ENCODE results near the gene ARHGEF38.
"Not testable (repeated sequence)": the region's sequence is repeated elsewhere in the genome, so short reads cannot be mapped to it uniquely, and the experiment has no call there.

ARHGEF38 gene

DNA sequence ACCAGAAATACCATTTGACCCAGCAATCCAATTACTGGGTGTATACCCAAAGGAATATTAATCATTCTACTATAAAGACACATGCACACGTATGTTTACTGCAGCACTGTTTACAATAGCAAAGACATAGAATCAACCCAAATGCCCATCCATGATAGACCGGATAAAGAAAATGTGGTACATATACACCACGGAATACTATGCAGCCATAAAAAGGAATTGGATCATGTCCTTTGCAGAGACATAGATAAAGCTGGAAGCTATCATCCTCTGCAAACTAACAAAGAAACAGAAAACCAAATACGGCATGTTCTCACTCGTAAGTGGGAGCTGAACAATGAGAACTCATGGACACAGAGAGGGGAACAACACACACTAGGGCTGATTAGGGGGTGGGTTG lies 57.4 kb downstream of the ARHGEF38 start:
- H4K8ac ChIP-seq (ENCODE audit: low read length) = not testable (repeated sequence)
- WGBS = 94% methylated on average over 5 of the region's 5 CpGs

GRCh38 chr4:105613306-105613705 lies 60.9 kb downstream of the ARHGEF38 start:
- no peak for DNase-seq
- Histone ChIP-seq H2BK12ac (ENCODE audit: low read length in 2 of 2) (no peak overlapping the region), H2BK5ac (ENCODE audit: low read depth, low read length, poor library complexity, severe bottlenecking) (no peak overlapping the region), H3K9me3 (ENCODE audit: control insufficient read depth, low read length) (peaks cover 5% of the 10 kb centered on the region), H3K27ac (ENCODE audit: low read length, poor library complexity, severe bottlenecking) (no peak overlapping the region), H3K27me3 (ENCODE audit: control insufficient read depth in 1 of 2, insufficient read depth in 1 of 2, low read length in 2 of 2) (no peaks in the 10 kb centered on the region), H3K18ac (ENCODE audit: low read depth in 1 of 2, low read length in 2 of 2) (no peak overlapping the region), H2BK120ac (ENCODE audit: low read depth, low read length) (no peak overlapping the region), H3K79me1 (replicated peaks; ENCODE audit: low read length, poor library complexity, severe bottlenecking) (no peaks in the 10 kb centered on the region), H3K14ac (ENCODE audit: low read length in 2 of 2) (no peak overlapping the region), H4K8ac (ENCODE audit: low read length) (no peak overlapping the region), H4K91ac (ENCODE audit: low read length) (no peak overlapping the region), H2AK5ac (ENCODE audit: low read length, severe bottlenecking) (no peak overlapping the region), H3K36me3 (ENCODE audit: control insufficient read depth in 1 of 2, insufficient read depth in 2 of 2, low read depth in 1 of 2, low read length in 2 of 2) (no peaks in the 10 kb centered on the region), H3K4me3 (ENCODE audit: insufficient read depth in 1 of 2, low read depth in 1 of 2, low read length in 2 of 2) (no peak overlapping the region), H2AFZ (ENCODE audit: low read depth, low read length) (no peak overlapping the region), H3K9ac (ENCODE audit: low read length) (no peak overlapping the region), H3K4me2 (ENCODE audit: low read length, poor library complexity, severe bottlenecking) (no peak overlapping the region), H3K4me1 (ENCODE audit: control insufficient read depth, insufficient read depth, low read depth, low read length) (no peaks in the 10 kb centered on the region), H2BK15ac (ENCODE audit: low read depth, poor library complexity, severe bottlenecking) (no peak overlapping the region), H3K23ac (ENCODE audit: low read length in 2 of 2) (no peak overlapping the region), H3K4ac (ENCODE audit: low read depth in 1 of 2, low read length in 2 of 2) (no peak overlapping the region)
- WGBS = 91% methylated on average over 4 of the region's 4 CpGs

More for the DNA sequence above, 57.4 kb downstream of the ARHGEF38 start:
- H2BK5ac ChIP-seq (ENCODE audit: low read depth, low read length, poor library complexity, severe bottlenecking); H3K14ac ChIP-seq (ENCODE audit: low read length in 2 of 2); H2BK15ac ChIP-seq (ENCODE audit: low read depth, poor library complexity, severe bottlenecking); H2BK120ac ChIP-seq (ENCODE audit: low read depth, low read length); H2AK5ac ChIP-seq (ENCODE audit: low read length, severe bottlenecking); H3K9ac ChIP-seq (ENCODE audit: low read length); H4K91ac ChIP-seq (ENCODE audit: low read length); H3K36me3 ChIP-seq (ENCODE audit: control insufficient read depth in 1 of 2, insufficient read depth in 2 of 2, low read depth in 1 of 2, low read length in 2 of 2); H2AFZ ChIP-seq (ENCODE audit: low read depth, low read length); H3K4me1 ChIP-seq (ENCODE audit: control insufficient read depth, insufficient read depth, low read depth, low read length); H3K9me3 ChIP-seq (ENCODE audit: control insufficient read depth, low read length); H3K4me3 ChIP-seq (ENCODE audit: insufficient read depth in 1 of 2, low read depth in 1 of 2, low read length in 2 of 2); H3K27me3 ChIP-seq (ENCODE audit: control insufficient read depth in 1 of 2, insufficient read depth in 1 of 2, low read length in 2 of 2); H3K4me2 ChIP-seq (ENCODE audit: low read length, poor library complexity, severe bottlenecking); H3K23ac ChIP-seq (ENCODE audit: low read length in 2 of 2); H3K27ac ChIP-seq (ENCODE audit: low read length, poor library complexity, severe bottlenecking); DNase-seq; H3K18ac ChIP-seq (ENCODE audit: low read depth in 1 of 2, low read length in 2 of 2); H2BK12ac ChIP-seq (ENCODE audit: low read length in 2 of 2); H3K79me1 ChIP-seq (replicated peaks; ENCODE audit: low read length, poor library complexity, severe bottlenecking); H3K4ac ChIP-seq (ENCODE audit: low read depth in 1 of 2, low read length in 2 of 2): not testable (repeated sequence)

DNA sequence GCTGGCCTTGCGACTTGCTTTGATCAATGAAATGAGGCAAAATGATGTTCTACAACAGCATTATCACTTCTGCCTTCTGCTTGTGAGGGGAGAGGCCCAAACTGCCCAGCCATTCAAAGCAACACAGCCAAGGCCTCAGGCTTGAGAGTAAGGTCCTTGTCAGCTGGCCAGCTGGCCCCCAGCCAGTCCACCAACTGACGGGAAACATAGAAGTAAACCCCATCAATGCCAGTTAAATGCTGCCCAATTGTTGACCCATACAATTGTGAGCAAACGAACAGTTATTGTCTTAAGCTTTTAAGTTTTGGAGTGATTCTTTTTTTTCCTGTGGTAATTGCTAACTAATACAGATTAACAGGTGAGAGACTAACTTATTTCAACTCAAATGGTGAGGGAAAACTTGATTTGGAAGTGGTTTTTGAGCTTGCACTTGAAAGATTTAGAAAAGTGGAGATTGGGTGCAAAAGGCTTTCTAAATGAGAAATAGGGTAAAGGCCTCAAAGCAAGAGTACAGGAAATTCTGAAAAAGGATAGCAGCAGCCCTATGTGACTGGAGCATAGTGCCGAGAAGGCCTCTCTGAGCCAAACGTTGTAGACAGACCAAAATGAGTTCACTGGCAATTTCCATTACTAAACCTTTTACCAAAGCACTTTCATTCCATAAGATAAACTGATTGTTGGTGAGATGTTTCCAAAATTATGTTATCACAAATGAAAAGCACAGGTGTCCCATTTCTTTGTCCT lies 66.9 kb downstream of the ARHGEF38 start:
- H2AK5ac ChIP-seq (ENCODE audit: low read length, severe bottlenecking) = no peak overlapping the region
- H3K4ac ChIP-seq (ENCODE audit: low read depth in 1 of 2, low read length in 2 of 2) = no peak overlapping the region
- H3K9ac ChIP-seq (ENCODE audit: low read length) = no peak overlapping the region
- no peak for DNase-seq
- no peaks in the 10 kb centered on the region for H3K36me3 ChIP-seq (ENCODE audit: control insufficient read depth in 1 of 2, insufficient read depth in 2 of 2, low read depth in 1 of 2, low read length in 2 of 2)
- no peaks in the 10 kb centered on the region for H3K79me1 ChIP-seq (replicated peaks; ENCODE audit: low read length, poor library complexity, severe bottlenecking)
- no peak overlapping the region for H4K8ac ChIP-seq (ENCODE audit: low read length)
- H2BK5ac ChIP-seq (ENCODE audit: low read depth, low read length, poor library complexity, severe bottlenecking) = no peak overlapping the region
- no peak overlapping the region for H2AFZ ChIP-seq (ENCODE audit: low read depth, low read length)
- no peak overlapping the region for H3K4me3 ChIP-seq (ENCODE audit: insufficient read depth in 1 of 2, low read depth in 1 of 2, low read length in 2 of 2)
- H3K4me1 ChIP-seq (ENCODE audit: control insufficient read depth, insufficient read depth, low read depth, low read length) = peaks cover 3% of the 10 kb centered on the region
- no peak overlapping the region for H2BK120ac ChIP-seq (ENCODE audit: low read depth, low read length)
- no peak overlapping the region for H3K14ac ChIP-seq (ENCODE audit: low read length in 2 of 2)
- no peak overlapping the region for H3K18ac ChIP-seq (ENCODE audit: low read depth in 1 of 2, low read length in 2 of 2)
- no peak overlapping the region for H2BK15ac ChIP-seq (ENCODE audit: low read depth, poor library complexity, severe bottlenecking)
- no peak overlapping the region for H3K23ac ChIP-seq (ENCODE audit: low read length in 2 of 2)
- no peak overlapping the region for H4K91ac ChIP-seq (ENCODE audit: low read length)
- no peak overlapping the region for H2BK12ac ChIP-seq (ENCODE audit: low read length in 2 of 2)
- H3K9me3 ChIP-seq (ENCODE audit: control insufficient read depth, low read length) = peaks cover 6% of the 10 kb centered on the region
- no peak overlapping the region for H3K27ac ChIP-seq (ENCODE audit: low read length, poor library complexity, severe bottlenecking)
- WGBS = 94% methylated on average over 2 of the region's 5 CpGs
- no peaks in the 10 kb centered on the region for H3K27me3 ChIP-seq (ENCODE audit: control insufficient read depth in 1 of 2, insufficient read depth in 1 of 2, low read length in 2 of 2)
- H3K4me2 ChIP-seq (ENCODE audit: low read length, poor library complexity, severe bottlenecking) = no peak overlapping the region

- H2BK5ac ChIP-seq (ENCODE audit: low read depth, low read length, poor library complexity, severe bottlenecking) = no peak overlapping the region
- H3K18ac ChIP-seq (ENCODE audit: low read depth in 1 of 2, low read length in 2 of 2) = no peak overlapping the region
- no peak overlapping the region for H2AK5ac ChIP-seq (ENCODE audit: low read length, severe bottlenecking)
- H3K14ac ChIP-seq (ENCODE audit: low read length in 2 of 2) = no peak overlapping the region
- H3K4ac ChIP-seq (ENCODE audit: low read depth in 1 of 2, low read length in 2 of 2) = no peak overlapping the region
- no peaks in the 10 kb centered on the region for H3K79me1 ChIP-seq (replicated peaks; ENCODE audit: low read length, poor library complexity, severe bottlenecking)
- no peak overlapping the region for H2BK12ac ChIP-seq (ENCODE audit: low read length in 2 of 2)
- no peak overlapping the region for H3K4me2 ChIP-seq (ENCODE audit: low read length, poor library complexity, severe bottlenecking)
- no peak overlapping the region for H4K91ac ChIP-seq (ENCODE audit: low read length)
- H3K36me3 ChIP-seq (ENCODE audit: control insufficient read depth in 1 of 2, insufficient read depth in 2 of 2, low read depth in 1 of 2, low read length in 2 of 2) = no peaks in the 10 kb centered on the region
- peak; percentile 82 for DNase-seq
- peaks cover 6% of the 10 kb centered on the region for H3K9me3 ChIP-seq (ENCODE audit: control insufficient read depth, low read length)
- H3K4me3 ChIP-seq (ENCODE audit: insufficient read depth in 1 of 2, low read depth in 1 of 2, low read length in 2 of 2) = no peak overlapping the region
- H2AFZ ChIP-seq (ENCODE audit: low read depth, low read length) = no peak overlapping the region
- H3K9ac ChIP-seq (ENCODE audit: low read length) = no peak overlapping the region
- H3K27ac ChIP-seq (ENCODE audit: low read length, poor library complexity, severe bottlenecking) = no peak overlapping the region
- WGBS = 33% methylated on average over 1 of the region's 1 CpG
- H3K4me1 ChIP-seq (ENCODE audit: control insufficient read depth, insufficient read depth, low read depth, low read length) = peaks cover 3% of the 10 kb centered on the region
- H3K23ac ChIP-seq (ENCODE audit: low read length in 2 of 2) = no peak overlapping the region
- H2BK120ac ChIP-seq (ENCODE audit: low read depth, low read length) = no peak overlapping the region
- no peak overlapping the region for H4K8ac ChIP-seq (ENCODE audit: low read length)
- no peak overlapping the region for H2BK15ac ChIP-seq (ENCODE audit: low read depth, poor library complexity, severe bottlenecking)
- H3K27me3 ChIP-seq (ENCODE audit: control insufficient read depth in 1 of 2, insufficient read depth in 1 of 2, low read length in 2 of 2) = no peaks in the 10 kb centered on the region
Measured at GRCh38 chr4:105620640-105621323, 68.4 kb downstream of the ARHGEF38 start.
